Measurements from ENCODE around the gene ZPBP2.
"Not testable (repeated sequence)": the region's sequence is repeated elsewhere in the genome, so short reads cannot be mapped to it uniquely, and the experiment has no call there.

Gene ZPBP2

GRCh38 chr17:39867880-39868553 is at the start of gene ZPBP2:
Gene ZPBP2 (plus strand): TSS chr17:39868202. CDS start chr17:39868355, 153 bp downstream.
- peak; percentile 47 for DNase-seq (ENCODE audit: low read depth)

DNA sequence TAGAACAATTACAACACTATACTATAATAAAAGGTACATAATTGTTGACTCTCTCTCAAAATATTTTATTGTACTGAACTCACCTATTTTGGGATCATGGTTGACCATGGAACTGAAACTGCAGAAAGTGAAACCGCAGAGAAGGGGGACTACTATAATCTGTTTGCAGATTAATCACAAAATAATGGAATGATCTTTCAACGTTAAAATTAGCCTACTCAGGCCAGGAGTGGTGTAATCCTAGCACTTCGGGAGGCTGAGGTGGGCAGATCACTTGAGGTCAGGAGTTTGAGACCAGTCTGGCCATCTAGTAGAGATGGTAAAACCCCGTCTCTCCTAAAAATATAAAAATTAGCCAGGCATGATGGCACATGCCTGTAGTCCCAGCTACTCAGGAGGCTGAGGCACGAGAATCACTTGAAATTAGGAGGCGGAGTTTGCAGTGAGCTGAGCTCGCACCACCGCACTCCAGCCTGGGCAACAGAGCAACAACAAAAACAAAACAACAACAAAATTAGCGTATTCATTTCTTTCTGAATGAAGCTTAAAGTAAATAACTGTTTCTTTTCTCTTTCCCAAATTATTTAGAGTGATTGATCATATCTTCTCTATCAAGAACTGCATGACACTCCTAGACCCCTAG is 49.5 kb upstream of the ZPBP2 start:
- no peak for DNase-seq (ENCODE audit: low read depth)

- DNase-seq (ENCODE audit: low read depth): no peak
Measured at GRCh38 chr17:39820541-39820940, 47.5 kb upstream of the ZPBP2 start.

DNA sequence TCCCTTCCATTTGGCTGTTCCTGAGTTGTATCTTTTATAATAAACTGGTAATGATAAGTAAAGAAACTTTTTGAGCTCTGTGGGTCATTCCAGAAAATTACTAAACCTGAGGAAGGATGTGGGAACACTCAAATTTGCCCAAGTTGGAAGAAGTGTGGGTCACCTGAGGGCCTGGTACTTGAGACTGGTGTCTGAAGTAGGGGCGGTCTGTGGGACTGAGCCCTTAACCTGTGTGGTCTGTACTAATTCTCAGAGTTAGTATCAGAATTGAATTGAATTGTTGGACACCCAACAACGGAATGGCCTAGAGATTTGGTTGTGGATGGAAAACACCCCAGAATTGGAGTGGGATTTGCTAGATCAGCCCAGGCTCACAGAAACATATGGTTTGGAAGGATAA is 47.0 kb upstream of the ZPBP2 start:
- DNase-seq (ENCODE audit: low read depth): no peak

- no peak for DNase-seq (ENCODE audit: low read depth)
Measured at GRCh38 chr17:39822051-39822451, 46.0 kb upstream of the ZPBP2 start.

GRCh38 chr17:39823407-39824054 is 44.5 kb upstream of the ZPBP2 start:
- DNase-seq (ENCODE audit: low read depth): no peak

DNA sequence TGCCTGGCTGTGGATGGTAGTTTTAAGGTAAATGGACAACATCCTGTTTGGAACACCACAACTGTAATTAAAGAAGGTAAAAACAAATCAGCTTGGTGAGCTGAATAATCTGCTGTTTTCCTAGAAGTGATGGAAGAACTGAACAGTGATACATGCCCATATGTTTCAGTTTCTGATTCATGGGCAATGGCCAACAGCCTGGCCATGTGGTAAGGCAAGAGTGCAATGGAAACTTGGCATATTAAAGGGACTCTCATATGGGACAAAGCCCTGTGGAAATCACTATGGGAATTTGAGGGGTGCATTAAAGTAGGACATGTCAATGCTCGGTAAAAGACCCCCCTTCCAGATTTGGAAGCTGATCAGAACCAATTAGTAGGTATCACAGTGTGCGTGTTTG is 41.7 kb upstream of the ZPBP2 start:
- no peak for DNase-seq (ENCODE audit: low read depth)

DNA sequence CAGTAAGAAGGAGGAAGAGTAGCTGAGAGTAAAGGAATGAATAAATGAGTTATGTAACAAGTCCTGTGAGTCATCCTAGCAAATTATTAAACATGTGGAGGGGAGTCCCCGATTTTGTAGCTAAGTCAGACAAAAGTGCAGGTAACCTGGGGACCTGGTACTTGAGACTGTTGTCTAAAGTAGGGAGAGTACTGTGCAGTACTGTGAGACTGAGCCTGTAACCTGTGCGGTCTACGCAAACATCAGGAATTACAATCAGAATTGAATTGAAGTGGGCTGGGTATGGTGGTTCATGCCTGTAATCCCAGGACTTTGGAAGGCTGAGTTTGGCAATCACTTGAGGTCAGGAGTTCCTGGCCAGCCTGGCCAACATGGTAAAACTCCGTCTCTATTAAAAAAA is 39.6 kb upstream of the ZPBP2 start:
- no peak for DNase-seq (ENCODE audit: low read depth)

GRCh38 chr17:39831588-39831987 is 36.4 kb upstream of the ZPBP2 start:
- no peak for DNase-seq (ENCODE audit: low read depth)

- DNase-seq (ENCODE audit: low read depth): no peak
Measured at GRCh38 chr17:39834017-39834416, 34.0 kb upstream of the ZPBP2 start.

DNA sequence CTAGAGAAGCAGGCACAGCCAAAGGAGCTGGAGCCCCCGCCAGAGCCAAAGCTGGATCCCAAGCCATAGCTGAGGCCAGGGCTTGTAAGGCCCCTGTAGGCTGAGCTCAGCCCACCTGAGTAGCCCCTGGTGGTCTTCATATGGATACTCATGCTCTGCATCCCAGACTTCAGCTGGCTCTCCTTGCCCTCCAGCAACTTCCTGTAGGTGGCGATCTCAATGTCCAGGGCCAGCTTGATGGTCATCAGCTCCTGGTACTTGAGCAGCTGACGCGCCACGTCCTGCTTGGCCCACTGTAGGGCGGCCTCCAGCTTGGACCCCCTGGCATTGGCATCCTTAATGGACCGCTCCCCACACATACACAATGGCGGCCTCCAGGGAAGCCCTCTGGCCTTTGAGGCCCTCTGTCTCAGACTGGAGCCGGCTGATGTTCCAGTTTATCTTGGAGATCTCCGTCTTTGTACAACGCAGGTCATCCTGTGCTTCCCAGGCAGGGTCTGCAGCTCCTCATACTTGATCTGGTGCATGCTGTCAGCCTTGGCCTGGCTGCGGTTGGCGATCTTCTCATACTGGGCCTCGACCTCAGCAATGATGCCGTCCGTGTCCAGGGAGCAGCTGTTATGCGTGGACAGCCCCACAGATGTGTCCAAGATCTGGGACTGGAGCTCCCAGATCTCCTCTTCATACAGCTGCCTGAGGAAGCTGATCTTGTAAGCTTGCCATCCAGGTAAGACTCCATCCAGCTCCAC is 32.8 kb upstream of the ZPBP2 start:
- DNase-seq (ENCODE audit: low read depth): no peak

DNA sequence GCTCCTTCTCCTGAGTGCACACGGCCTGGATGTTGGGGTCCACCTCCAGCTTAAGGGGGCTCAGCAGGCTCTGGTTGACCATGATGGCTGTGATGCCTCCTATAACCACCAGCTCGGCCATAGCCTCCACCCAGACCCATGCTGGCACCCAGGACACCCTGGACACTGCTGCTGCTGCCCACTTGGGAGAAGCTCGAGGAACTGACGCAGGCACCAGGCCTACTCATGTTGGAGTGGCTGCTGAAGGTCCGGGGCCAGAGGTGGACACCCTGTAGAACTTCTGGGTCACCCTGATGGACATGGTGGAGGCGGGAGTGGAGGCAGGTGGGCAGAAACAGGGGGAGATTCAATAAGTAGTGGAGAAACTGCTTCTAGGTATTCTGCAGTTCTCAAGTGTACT is 31.9 kb upstream of the ZPBP2 start:
- no peak for DNase-seq (ENCODE audit: low read depth)

- DNase-seq (ENCODE audit: low read depth): no peak
Measured at GRCh38 chr17:39838057-39838456, 29.9 kb upstream of the ZPBP2 start.

DNA sequence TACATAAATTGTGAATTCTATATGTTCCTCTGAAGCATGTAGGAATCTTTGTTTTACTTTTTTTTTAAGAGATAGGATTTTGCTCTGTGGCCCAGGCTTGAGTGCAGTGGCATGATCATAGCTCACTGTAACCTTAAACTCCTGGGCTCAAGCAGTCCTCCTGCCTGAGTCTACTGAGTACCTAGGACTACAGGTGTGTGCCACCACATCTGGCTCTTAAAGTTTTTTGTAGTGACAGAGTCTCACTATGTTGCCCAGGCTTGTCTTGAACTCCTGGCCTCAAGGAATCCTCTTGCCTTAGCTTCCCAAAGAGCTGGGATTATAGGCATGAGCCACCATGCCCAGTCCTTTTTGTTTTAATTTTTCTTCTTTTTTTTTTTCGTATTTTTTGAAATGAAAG is 29.2 kb upstream of the ZPBP2 start:
- no peak for DNase-seq (ENCODE audit: low read depth)

- DNase-seq (ENCODE audit: low read depth): no peak
Measured at GRCh38 chr17:39841134-39841683, 26.8 kb upstream of the ZPBP2 start.

DNA sequence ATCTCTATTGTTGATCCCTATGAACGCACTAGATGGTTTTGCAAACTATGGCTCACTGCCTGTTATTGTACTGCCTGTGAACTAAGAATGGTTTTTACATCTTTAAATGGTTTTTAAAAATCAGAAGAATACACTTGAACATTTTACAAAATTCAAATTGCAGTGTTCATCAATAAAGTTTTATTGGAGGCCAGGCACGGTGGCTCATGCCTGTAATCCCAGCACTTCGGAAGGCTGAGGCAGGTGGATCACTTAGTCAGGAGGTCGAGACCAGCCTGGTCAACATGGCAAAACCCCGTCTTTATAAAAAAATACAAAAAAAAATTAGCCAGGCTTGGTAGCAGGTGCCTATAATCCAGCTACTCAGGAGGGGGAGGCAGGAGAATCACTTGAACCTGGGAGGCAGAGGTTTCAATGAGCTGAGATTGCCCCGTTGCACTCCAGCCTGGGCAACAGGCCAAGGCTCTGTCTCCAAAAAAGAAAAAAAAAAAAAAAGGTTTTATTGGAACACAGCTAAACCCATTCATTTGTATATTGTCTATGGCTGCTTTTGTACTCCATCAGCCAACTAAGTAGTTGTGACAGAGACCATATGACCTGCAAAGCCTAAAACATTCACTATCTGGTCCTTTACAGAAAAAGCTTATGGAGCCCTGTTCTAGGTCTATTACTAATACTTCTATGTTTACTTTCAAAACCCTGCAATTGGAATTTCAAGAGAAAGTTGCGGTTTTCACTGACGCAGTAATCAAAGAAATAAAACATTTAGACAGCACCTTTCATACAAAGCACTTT is 22.8 kb upstream of the ZPBP2 start:
- no peak for DNase-seq (ENCODE audit: low read depth)

- DNase-seq (ENCODE audit: low read depth): no peak
Measured at GRCh38 chr17:39846205-39846604, 21.8 kb upstream of the ZPBP2 start.

- no peak for DNase-seq (ENCODE audit: low read depth)
Measured at GRCh38 chr17:39848600-39848999, 19.4 kb upstream of the ZPBP2 start.

- DNase-seq (ENCODE audit: low read depth): not testable (repeated sequence)
Measured at GRCh38 chr17:39850186-39850585, 17.8 kb upstream of the ZPBP2 start.

DNA sequence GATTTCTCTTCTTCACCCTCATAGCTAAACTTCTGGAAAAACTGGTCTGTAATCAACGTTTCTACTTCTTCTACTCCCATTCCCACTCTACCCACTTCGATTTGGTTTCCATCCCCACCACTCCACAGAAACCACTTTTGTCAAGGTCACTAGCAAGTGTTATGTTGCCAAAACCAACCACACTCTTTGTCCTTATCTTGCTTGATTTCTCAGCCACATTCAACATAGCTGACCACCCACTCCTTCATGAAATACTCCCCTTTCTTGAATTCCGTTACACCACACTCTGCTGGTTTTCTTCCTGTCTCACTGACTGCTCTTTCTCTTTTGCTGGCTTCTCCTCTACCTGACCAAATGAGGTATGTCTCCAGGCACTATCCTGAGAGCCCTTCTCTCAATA is 15.8 kb upstream of the ZPBP2 start:
- DNase-seq (ENCODE audit: low read depth): no peak

DNA sequence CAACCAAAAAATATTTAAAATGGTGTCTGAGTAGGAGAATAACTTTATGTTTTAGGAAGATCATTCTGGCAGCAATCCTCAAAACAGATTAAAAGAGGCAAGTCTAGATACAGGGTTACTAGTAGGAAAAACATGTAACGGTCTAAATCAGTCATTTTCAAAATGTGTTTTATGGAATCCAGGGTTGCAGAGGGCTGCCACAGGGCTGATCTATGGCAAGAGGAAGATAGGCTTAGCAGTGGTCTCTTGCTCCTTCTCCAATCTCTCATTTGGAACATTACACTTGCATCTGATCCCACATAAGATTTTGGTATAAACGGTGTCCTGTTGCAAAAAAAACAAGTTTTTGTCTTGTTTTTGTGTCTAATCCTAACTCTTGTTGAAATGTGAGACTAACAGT is 13.1 kb upstream of the ZPBP2 start:
- no peak for DNase-seq (ENCODE audit: low read depth)
